ENCODE measurements around the gene H2BW2.

Gene H2BW2

DNA sequence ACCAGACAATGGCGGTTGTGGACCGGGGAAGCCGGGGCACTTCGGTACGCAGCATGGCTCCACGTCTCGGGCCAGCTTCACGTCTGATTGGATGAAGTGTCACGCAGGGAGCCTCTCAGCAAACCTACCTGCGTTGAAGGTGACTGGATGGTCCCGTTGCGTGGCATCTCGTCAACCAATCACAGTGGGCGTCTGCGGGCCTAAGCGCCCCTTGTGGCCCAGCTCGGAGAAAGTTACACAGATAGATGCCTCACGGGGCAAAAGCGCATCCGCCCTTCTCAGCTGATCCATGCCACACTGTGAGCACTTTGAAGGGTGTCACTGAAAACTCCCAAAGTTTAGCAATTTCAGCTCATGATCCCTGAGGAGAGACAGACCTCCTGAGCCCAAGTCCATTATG is 26.1 kb upstream of the H2BW2 start, which contains the start of gene H2BW1:
H2BW1 (minus strand) TSS at position 103 of the 400 bp plus-strand sequence. CDS start 132 bp downstream, outside the sequence.
- no peak for TF ChIP-seq TAF1 (IDR thresholded peaks at IDR 0.05; ENCODE audit: borderline replicate concordance, insufficient read depth, low read length)
- TF ChIP-seq, protein P1, sequence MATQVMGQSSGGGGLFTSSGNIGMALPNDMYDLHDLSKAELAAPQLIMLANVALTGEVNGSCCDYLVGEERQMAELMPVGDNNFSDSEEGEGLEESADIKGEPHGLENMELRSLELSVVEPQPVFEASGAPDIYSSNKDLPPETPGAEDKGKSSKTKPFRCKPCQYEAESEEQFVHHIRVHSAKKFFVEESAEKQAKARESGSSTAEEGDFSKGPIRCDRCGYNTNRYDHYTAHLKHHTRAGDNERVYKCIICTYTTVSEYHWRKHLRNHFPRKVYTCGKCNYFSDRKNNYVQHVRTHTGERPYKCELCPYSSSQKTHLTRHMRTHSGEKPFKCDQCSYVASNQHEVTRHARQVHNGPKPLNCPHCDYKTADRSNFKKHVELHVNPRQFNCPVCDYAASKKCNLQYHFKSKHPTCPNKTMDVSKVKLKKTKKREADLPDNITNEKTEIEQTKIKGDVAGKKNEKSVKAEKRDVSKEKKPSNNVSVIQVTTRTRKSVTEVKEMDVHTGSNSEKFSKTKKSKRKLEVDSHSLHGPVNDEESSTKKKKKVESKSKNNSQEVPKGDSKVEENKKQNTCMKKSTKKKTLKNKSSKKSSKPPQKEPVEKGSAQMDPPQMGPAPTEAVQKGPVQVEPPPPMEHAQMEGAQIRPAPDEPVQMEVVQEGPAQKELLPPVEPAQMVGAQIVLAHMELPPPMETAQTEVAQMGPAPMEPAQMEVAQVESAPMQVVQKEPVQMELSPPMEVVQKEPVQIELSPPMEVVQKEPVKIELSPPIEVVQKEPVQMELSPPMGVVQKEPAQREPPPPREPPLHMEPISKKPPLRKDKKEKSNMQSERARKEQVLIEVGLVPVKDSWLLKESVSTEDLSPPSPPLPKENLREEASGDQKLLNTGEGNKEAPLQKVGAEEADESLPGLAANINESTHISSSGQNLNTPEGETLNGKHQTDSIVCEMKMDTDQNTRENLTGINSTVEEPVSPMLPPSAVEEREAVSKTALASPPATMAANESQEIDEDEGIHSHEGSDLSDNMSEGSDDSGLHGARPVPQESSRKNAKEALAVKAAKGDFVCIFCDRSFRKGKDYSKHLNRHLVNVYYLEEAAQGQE (IDR thresholded peaks at IDR 0.05; ENCODE audit: insufficient read depth in 1 of 2, low read depth in 2 of 2, low read length in 2 of 2), result no peak
- TF ChIP-seq POLR2AphosphoS5 (IDR thresholded peaks at IDR 0.05; ENCODE audit: low read depth, low read length), result no peak
- no peak for TF ChIP-seq FOXP2 (optimal IDR thresholded peaks at IDR 0.05; ENCODE audit: borderline replicate concordance, extremely low read depth, extremely low read length, insufficient read depth)
- TF ChIP-seq SIN3A (IDR thresholded peaks at IDR 0.05; ENCODE audit: borderline replicate concordance, insufficient read depth, low read length), result no peak

DNA sequence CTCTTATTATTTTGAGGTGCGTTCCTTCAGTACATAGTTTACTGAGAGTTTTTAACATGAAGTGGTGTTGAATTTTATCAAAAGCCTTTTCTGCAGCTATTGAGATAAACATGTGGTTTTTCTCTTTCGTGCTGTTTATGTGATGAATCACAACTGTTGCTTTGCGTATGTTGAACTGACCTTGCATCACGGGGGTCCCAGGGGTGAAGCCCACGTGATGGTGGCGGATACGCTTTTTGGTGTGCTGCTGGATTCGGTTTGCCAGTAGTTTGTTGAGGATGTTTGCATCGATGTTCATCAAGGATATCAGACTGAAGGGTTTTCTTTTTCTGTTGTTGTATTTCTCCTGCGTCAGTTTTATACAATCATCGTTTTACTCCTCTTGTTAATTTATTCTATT is 21.6 kb upstream of the H2BW2 start:
- no peak for TF ChIP-seq TAF1 (IDR thresholded peaks at IDR 0.05; ENCODE audit: borderline replicate concordance, insufficient read depth, low read length)
- TF ChIP-seq FOXP2 (optimal IDR thresholded peaks at IDR 0.05; ENCODE audit: borderline replicate concordance, extremely low read depth, extremely low read length, insufficient read depth), result no peak
- TF ChIP-seq, protein P1 (IDR thresholded peaks at IDR 0.05; ENCODE audit: insufficient read depth in 1 of 2, low read depth in 2 of 2, low read length in 2 of 2), result no peak
- TF ChIP-seq SIN3A (IDR thresholded peaks at IDR 0.05; ENCODE audit: borderline replicate concordance, insufficient read depth, low read length), result no peak
- TF ChIP-seq POLR2AphosphoS5 (IDR thresholded peaks at IDR 0.05; ENCODE audit: low read depth, low read length), result no peak

DNA sequence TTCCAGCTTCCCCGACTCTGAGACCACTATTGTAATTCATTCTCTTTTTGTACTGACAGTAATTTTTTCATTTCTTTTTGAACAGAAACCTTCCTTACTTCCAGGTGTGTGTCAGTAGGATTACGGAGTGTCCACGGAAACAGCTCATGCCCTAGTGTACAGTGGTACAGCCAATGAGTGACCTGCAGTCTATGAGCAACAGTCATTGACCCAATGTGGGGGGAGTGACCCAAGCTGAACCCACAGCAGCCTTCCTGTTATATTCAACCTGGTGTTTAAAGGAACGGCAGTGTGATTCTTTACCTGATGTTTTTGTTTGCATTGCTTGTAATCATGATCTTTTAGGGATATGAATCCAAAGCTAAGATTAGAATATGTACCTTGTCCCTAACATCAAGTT is 1.2 kb downstream of the H2BW2 start:
- TF ChIP-seq FOXP2 (optimal IDR thresholded peaks at IDR 0.05; ENCODE audit: borderline replicate concordance, extremely low read depth, extremely low read length, insufficient read depth), result no peak
- TF ChIP-seq TAF1 (IDR thresholded peaks at IDR 0.05; ENCODE audit: borderline replicate concordance, insufficient read depth, low read length), result no peak
- no peak for TF ChIP-seq POLR2AphosphoS5 (IDR thresholded peaks at IDR 0.05; ENCODE audit: low read depth, low read length)
- TF ChIP-seq SIN3A (IDR thresholded peaks at IDR 0.05; ENCODE audit: borderline replicate concordance, insufficient read depth, low read length), result no peak
- TF ChIP-seq, protein P1 (IDR thresholded peaks at IDR 0.05; ENCODE audit: insufficient read depth in 1 of 2, low read depth in 2 of 2, low read length in 2 of 2), result no peak

DNA sequence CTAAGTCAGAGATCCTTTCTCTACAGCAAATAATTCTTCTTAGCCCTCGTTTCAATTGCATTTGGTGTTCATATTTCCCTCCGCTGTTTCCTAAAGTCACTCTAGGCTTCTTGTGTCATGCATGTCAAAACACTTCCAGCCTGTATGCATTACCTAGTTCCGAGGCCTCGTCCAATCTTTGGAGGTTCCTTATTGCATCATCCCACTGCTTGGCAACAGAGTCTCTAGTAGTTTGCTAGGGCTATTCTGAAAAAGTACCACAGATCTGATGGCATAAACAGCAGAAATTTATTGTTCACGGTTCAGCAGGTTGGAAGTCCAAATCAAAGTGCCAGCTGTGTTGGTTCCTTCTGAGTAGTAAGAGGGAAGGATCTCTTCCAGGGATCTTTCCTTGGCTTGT is 5.9 kb downstream of the H2BW2 start:
- TF ChIP-seq POLR2AphosphoS5 (IDR thresholded peaks at IDR 0.05; ENCODE audit: low read depth, low read length), result no peak
- TF ChIP-seq, protein P1 (IDR thresholded peaks at IDR 0.05; ENCODE audit: insufficient read depth in 1 of 2, low read depth in 2 of 2, low read length in 2 of 2), result no peak
- TF ChIP-seq TAF1 (IDR thresholded peaks at IDR 0.05; ENCODE audit: borderline replicate concordance, insufficient read depth, low read length), result no peak
- no peak for TF ChIP-seq FOXP2 (optimal IDR thresholded peaks at IDR 0.05; ENCODE audit: borderline replicate concordance, extremely low read depth, extremely low read length, insufficient read depth)
- no peak for TF ChIP-seq SIN3A (IDR thresholded peaks at IDR 0.05; ENCODE audit: borderline replicate concordance, insufficient read depth, low read length)

DNA sequence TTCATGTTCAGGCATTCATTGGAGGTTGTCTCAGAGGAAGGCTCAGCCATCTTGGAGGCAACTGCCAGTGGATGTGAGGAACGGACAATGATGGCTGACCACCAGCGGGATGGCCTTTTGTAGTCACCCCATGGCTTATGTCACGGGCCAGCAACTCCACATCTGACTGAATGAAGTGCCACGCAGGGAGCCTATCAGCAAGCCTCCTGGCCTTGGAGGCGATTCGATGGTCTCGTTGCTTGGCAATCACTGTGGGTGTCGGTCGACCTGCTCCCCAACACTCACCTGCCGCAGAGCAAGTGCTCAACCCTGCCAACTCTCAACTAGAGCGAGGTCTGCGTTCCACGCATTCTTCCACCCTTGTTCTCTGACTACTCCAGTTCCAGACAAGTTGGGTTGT is 7.4 kb downstream of the H2BW2 start:
- no peak for TF ChIP-seq POLR2AphosphoS5 (IDR thresholded peaks at IDR 0.05; ENCODE audit: low read depth, low read length)
- no peak for TF ChIP-seq FOXP2 (optimal IDR thresholded peaks at IDR 0.05; ENCODE audit: borderline replicate concordance, extremely low read depth, extremely low read length, insufficient read depth)
- no peak for TF ChIP-seq TAF1 (IDR thresholded peaks at IDR 0.05; ENCODE audit: borderline replicate concordance, insufficient read depth, low read length)
- TF ChIP-seq, protein P1 (IDR thresholded peaks at IDR 0.05; ENCODE audit: insufficient read depth in 1 of 2, low read depth in 2 of 2, low read length in 2 of 2), result no peak
- TF ChIP-seq SIN3A (IDR thresholded peaks at IDR 0.05; ENCODE audit: borderline replicate concordance, insufficient read depth, low read length), result no peak
